Measurements from ENCODE around the gene ADGRG3. TPM values are rescaled to one million over a fixed set of nuclear protein-coding genes. Genes with fewer than 3 reads are reported as not detected.

Gene ADGRG3
- total and polyA plus RNA-seq, 2 of the 8 experiments (the other 6 are each of a cell fraction or from before 2014, with no cell fraction given): 0.28 to 0.98 TPM

DNA sequence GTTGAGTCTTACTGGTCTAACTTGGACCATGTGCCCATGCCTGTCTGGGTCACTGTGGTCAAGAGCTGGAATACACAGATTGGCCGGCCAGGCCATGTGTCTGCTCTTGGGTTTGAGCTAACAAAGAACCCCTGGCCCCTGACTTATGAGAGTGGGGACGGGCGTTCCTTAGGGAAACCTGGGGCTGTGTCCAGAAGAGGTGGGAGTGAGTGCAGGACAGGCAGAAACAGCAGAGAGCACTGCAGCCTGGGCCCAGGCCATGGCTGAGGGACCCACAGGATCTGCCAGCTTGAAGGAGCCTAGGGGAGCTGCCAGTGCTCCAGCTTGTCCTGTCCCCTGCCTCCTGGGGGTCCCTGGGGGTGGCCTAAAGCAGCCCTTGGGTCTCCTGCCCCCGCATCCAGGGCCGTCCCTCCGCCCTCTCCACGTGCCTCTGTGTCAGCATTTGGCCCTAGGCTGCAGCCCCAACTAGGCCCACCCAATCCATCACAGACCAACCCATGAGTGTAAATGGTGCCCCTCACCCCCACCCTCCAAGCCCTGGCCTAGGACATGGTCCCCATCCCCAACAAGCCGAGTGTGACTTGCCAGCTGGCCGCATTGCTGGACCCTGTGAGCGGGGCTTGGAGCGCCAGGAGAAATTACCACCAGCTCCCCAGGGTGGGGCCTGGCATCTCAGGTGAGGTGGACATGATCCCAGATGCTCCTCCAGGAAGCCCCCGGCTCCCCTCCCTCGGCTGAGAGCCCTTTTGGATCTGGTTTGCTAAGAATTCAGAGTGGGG is 14.0 kb downstream of the ADGRG3 start (continued):
- TF ChIP-seq, protein P1, sequence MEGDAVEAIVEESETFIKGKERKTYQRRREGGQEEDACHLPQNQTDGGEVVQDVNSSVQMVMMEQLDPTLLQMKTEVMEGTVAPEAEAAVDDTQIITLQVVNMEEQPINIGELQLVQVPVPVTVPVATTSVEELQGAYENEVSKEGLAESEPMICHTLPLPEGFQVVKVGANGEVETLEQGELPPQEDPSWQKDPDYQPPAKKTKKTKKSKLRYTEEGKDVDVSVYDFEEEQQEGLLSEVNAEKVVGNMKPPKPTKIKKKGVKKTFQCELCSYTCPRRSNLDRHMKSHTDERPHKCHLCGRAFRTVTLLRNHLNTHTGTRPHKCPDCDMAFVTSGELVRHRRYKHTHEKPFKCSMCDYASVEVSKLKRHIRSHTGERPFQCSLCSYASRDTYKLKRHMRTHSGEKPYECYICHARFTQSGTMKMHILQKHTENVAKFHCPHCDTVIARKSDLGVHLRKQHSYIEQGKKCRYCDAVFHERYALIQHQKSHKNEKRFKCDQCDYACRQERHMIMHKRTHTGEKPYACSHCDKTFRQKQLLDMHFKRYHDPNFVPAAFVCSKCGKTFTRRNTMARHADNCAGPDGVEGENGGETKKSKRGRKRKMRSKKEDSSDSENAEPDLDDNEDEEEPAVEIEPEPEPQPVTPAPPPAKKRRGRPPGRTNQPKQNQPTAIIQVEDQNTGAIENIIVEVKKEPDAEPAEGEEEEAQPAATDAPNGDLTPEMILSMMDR (IDR thresholded peaks at IDR 0.05; ENCODE audit: control extremely low read depth in 1 of 3, insufficient read depth in 1 of 3, low read depth in 1 of 3, low read length in 3 of 3): no peak
